ENCODE measurements around the gene LRRC74A. TPM values are rescaled to one million over a fixed set of nuclear protein-coding genes. Genes with fewer than 3 reads are reported as not detected.

The LRRC74A gene
- total and polyA plus RNA-seq, 2 of the 4 experiments (the other 2 are of a cell fraction): not detected

DNA sequence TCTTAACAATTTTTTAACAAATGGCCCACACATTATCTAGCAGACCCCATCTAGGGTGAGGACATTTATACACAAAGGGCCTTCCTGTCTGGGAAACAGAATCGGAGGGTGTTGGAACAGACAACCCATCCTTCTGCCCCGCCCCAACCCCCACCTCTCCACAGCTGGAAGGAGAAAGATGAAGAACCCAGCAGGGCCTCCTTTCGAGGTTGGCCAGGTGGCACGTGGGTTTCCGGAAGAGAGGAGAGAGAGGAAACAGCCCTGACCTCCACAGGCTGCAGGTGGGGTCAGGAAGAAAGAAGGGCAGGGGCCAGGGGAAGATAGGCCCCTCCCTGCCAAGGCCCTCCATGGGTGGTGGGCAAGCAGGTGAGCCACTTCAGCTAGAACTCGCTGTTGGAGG, 57.2 kb downstream of the LRRC74A start:
- ATAC-seq (ENCODE audit: low read depth) (no peak), DNase-seq (no peak)
- H2BK5ac ChIP-seq (ENCODE audit: low read depth, low read length, poor library complexity, severe bottlenecking): no peak overlapping the region
- no peaks in the 10 kb centered on the region for H3K9me3 ChIP-seq (ENCODE audit: control insufficient read depth, insufficient read depth, low read length)
- dilution Hi-C loops (cut with HindIII; ENCODE audit: low sequenced_read_pairs, unreplicated experiment) (loop anchor here (25.0 kb wide), 1 partner anchor 204 kb away; the partner anchor contains the start of gene CIPC), in situ Hi-C loops (cut with MboI; ENCODE audit: low sequenced_read_pairs) (loop anchor here (25.0 kb wide), 1 partner anchor 429 kb away; the partner anchor contains the start of genes GSTZ1 and POMT2), intact Hi-C loops (cut with micrococcal nuclease) (no loop called here)
- no peak for TF ChIP-seq FOS (IDR thresholded peaks at IDR 0.05; ENCODE audit: low read depth, low read length)
- TF ChIP-seq, protein P1, sequence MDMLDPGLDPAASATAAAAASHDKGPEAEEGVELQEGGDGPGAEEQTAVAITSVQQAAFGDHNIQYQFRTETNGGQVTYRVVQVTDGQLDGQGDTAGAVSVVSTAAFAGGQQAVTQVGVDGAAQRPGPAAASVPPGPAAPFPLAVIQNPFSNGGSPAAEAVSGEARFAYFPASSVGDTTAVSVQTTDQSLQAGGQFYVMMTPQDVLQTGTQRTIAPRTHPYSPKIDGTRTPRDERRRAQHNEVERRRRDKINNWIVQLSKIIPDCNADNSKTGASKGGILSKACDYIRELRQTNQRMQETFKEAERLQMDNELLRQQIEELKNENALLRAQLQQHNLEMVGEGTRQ (IDR thresholded peaks at IDR 0.05; ENCODE audit: low read depth, low read length): no peak
- no peak for TF ChIP-seq MAFK (IDR thresholded peaks at IDR 0.05; ENCODE audit: low read depth, low read length)
- TF ChIP-seq CEBPB (IDR thresholded peaks at IDR 0.05; ENCODE audit: low read depth, low read length): no peak
- TF ChIP-seq CHD1 (IDR thresholded peaks at IDR 0.05; ENCODE audit: low read depth, low read length): no peak
- no peak for TF ChIP-seq NFE2L2 (IDR thresholded peaks at IDR 0.05; ENCODE audit: low read depth, low read length)
- TF ChIP-seq, protein P2, sequence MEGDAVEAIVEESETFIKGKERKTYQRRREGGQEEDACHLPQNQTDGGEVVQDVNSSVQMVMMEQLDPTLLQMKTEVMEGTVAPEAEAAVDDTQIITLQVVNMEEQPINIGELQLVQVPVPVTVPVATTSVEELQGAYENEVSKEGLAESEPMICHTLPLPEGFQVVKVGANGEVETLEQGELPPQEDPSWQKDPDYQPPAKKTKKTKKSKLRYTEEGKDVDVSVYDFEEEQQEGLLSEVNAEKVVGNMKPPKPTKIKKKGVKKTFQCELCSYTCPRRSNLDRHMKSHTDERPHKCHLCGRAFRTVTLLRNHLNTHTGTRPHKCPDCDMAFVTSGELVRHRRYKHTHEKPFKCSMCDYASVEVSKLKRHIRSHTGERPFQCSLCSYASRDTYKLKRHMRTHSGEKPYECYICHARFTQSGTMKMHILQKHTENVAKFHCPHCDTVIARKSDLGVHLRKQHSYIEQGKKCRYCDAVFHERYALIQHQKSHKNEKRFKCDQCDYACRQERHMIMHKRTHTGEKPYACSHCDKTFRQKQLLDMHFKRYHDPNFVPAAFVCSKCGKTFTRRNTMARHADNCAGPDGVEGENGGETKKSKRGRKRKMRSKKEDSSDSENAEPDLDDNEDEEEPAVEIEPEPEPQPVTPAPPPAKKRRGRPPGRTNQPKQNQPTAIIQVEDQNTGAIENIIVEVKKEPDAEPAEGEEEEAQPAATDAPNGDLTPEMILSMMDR (conservative IDR thresholded peaks at IDR 0.05; ENCODE audit: low read depth, low read length): no peak
- TF ChIP-seq RFX5 (IDR thresholded peaks at IDR 0.05; ENCODE audit: low read depth, low read length): no peak
- no peak for TF ChIP-seq MAZ (IDR thresholded peaks at IDR 0.05; ENCODE audit: borderline replicate concordance, low read depth, low read length)
- no peak for TF ChIP-seq SMC3 (IDR thresholded peaks at IDR 0.05; ENCODE audit: low read depth, low read length)
- TF ChIP-seq, protein P3, sequence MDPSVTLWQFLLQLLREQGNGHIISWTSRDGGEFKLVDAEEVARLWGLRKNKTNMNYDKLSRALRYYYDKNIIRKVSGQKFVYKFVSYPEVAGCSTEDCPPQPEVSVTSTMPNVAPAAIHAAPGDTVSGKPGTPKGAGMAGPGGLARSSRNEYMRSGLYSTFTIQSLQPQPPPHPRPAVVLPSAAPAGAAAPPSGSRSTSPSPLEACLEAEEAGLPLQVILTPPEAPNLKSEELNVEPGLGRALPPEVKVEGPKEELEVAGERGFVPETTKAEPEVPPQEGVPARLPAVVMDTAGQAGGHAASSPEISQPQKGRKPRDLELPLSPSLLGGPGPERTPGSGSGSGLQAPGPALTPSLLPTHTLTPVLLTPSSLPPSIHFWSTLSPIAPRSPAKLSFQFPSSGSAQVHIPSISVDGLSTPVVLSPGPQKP (IDR thresholded peaks at IDR 0.05; ENCODE audit: borderline replicate concordance, low read depth, low read length): no peak
- no peak for TF ChIP-seq BHLHE40 (IDR thresholded peaks at IDR 0.05; ENCODE audit: low read depth, low read length)
- no peak for TF ChIP-seq MXI1 (IDR thresholded peaks at IDR 0.05; ENCODE audit: borderline replicate concordance, low read depth, low read length)
- no peak for TF ChIP-seq RCOR1 (IDR thresholded peaks at IDR 0.05; ENCODE audit: insufficient replicate concordance, low read length)
- no peak for TF ChIP-seq RAD21 (IDR thresholded peaks at IDR 0.05; ENCODE audit: low read length)
- TF ChIP-seq POLR2A (IDR thresholded peaks at IDR 0.05; ENCODE audit: low read depth, low read length): no peak
- BruUV-seq (replicated peaks): no TSS peak
- H3K23ac ChIP-seq (ENCODE audit: low read depth, low read length): no peak overlapping the region
- POLR2A ChIA-PET (ENCODE audit: unreplicated experiment): no interaction called here
- no peaks in the 10 kb centered on the region for H3K36me3 ChIP-seq (ENCODE audit: control insufficient read depth, insufficient read depth, low read length)
- no peak overlapping the region for H3K4me2 ChIP-seq (ENCODE audit: low read depth, low read length)
- no peak overlapping the region for H3K18ac ChIP-seq (ENCODE audit: low read depth, low read length)
- no peak overlapping the region for H4K8ac ChIP-seq (ENCODE audit: low read depth in 2 of 2, low read length in 2 of 2)
- peaks cover 2% of the 10 kb centered on the region; the same call in 1 of the 2 replicates for H3K4me1 ChIP-seq (ENCODE audit: control insufficient read depth, insufficient read depth, low read length)
- no peak overlapping the region for H2AK9ac ChIP-seq (replicated peaks; ENCODE audit: low read depth, low read length, poor library complexity)
- no peaks in the 10 kb centered on the region for H3K9me1 ChIP-seq (ENCODE audit: insufficient read depth, low read length)
- H2AFZ ChIP-seq (replicated peaks; ENCODE audit: low read length, poor library complexity): no peak overlapping the region
- H4K91ac ChIP-seq (ENCODE audit: insufficient read depth, low read depth, low read length): no peak overlapping the region
- no peak overlapping the region for H3K9ac ChIP-seq (ENCODE audit: low read depth, low read length)
- CTCF ChIA-PET: no interaction called here
- whole genome bisulfite sequencing, 2 experiments (ENCODE audit: extremely low coverage in 2 of 2, insufficient read length in 1 of 2): 100% methylated on average over 1 of the region's 6 CpGs; no CpG with 5 or more reads in 1 of the 2 experiments
- no peak overlapping the region for H3K14ac ChIP-seq (replicated peaks; ENCODE audit: low read depth, low read length)
- H3K79me1 ChIP-seq (ENCODE audit: low read depth in 1 of 2, low read length in 2 of 2): no peaks in the 10 kb centered on the region
- H2AK5ac ChIP-seq (ENCODE audit: low read depth, low read length): no peak overlapping the region
- H3K27ac ChIP-seq (ENCODE audit: insufficient read depth, low read length): no peak overlapping the region
- no peak overlapping the region for H2BK120ac ChIP-seq (ENCODE audit: low read depth, low read length)
- H3K4me3 ChIP-seq (ENCODE audit: insufficient read depth, low read depth, low read length): no peak overlapping the region
- peaks cover 7% of the 10 kb centered on the region for H3K27me3 ChIP-seq (ENCODE audit: control insufficient read depth, insufficient read depth, low read length)
- no peak overlapping the region for H2BK15ac ChIP-seq (ENCODE audit: low read depth, low read length)
- no peak overlapping the region for H3K56ac ChIP-seq (ENCODE audit: extremely low read depth, insufficient read depth, low read length)
- H3K4ac ChIP-seq (ENCODE audit: low read depth, low read length): no peak overlapping the region
- H4K20me1 ChIP-seq (ENCODE audit: insufficient read depth, low read length): no peaks in the 10 kb centered on the region
- H2BK20ac ChIP-seq (ENCODE audit: low read depth, low read length): no peak overlapping the region
- H4K5ac ChIP-seq (ENCODE audit: low read depth, low read length): no peak overlapping the region

All from IMR-90 (cell line).